HCT116 (cell line): ENCODE results near the gene TMEM14B. TPM values are rescaled to one million over a fixed set of nuclear protein-coding genes. Genes with fewer than 3 reads are reported as not detected.

Experiments used
- ATAC-seq: fragments of 200-7000 bp; cut with Tn5 transposase; 2 replicates; pipeline ENCODE4 v1.9.1; 2020; ENCODE audit warnings: mild to moderate bottlenecking, moderate library complexity
- BruUV-seq: library from RNA; stranded (reverse); fragments of 400-500 nt; replicated peaks from 2 replicates; lab custom pipeline; 2021; lab: Mats Ljungman, UMichigan
- CTCF ChIA-PET: fragments of 300-600 bp; sonication (Branson Sonifier 250); formaldehyde crosslinking; loops from one replicate; lab custom pipeline; 2021; ENCODE audit warnings: antibody characterized with exemption; lab: Charles Lee
- POLR2A ChIA-PET: fragments of 300-600, 350-600 bp; sonication (Branson Sonifier 250); formaldehyde crosslinking; loops from one replicate; lab custom pipeline; 2021; ENCODE audit warnings: antibody characterized with exemption; lab: Charles Lee
- RAD21 ChIA-PET, 2 experiments: fragments of 300-600 bp; sonication (Branson Sonifier 250); formaldehyde crosslinking; loops; one replicate each; lab custom pipeline; 2023; ENCODE audit warnings: low total read pairs in 2 of 2; ENCODE audit not compliant: uncharacterized antibody in 2 of 2, unreplicated experiment in 2 of 2, low non-redundant PET in 1 of 2; lab: Charles Lee
- DNase-seq: peaks from one replicate; pipeline ENCODE4 v3.0.0-alpha.2; 2010; ENCODE audit warnings: low read depth, low spot score
- H2AFZ ChIP-seq: fragments of 200-600 bp; shearing (Covaris generic), sonication (generic); 2 replicates; pipeline ENCODE4 v1.6.1; 2017; ENCODE audit warnings: low read depth, mixed run types, mixed read lengths, antibody characterized with exemption, low read length; ENCODE audit not compliant: poor library complexity, severe bottlenecking
- H3K27ac ChIP-seq: 2 replicates; pipeline ENCODE4 v1.5.1; 2012; ENCODE audit warnings: low read depth, low read length
- H3K27me3 ChIP-seq: fragments of 200-600 bp; sonication (generic); 2 replicates; pipeline ENCODE4 v1.6.1; 2016; ENCODE audit warnings: mixed run types, low read length, mixed read lengths; ENCODE audit not compliant: insufficient read depth
- H3K36me3 ChIP-seq, 2 experiments: fragments of 200-500 bp in 1 of 2; fragments of 200-600 bp in 1 of 2; sonication (Bioruptor generic) in 1 of 2; sonication (generic) in 1 of 2; 2 replicates each; pipeline versions ENCODE4 v1.5.1 to v1.6.1; 2014 to 2016; ENCODE audit warnings: low read length in 2 of 2, inconsistent platforms in 1 of 2, mixed read lengths in 1 of 2, mixed run types in 1 of 2; ENCODE audit not compliant: insufficient read depth in 2 of 2, control insufficient read depth in 1 of 2
- H3K4me1 ChIP-seq, 2 experiments: fragments of 200-600 bp in 1 of 2; sonication (generic) in 1 of 2; 2 replicates each; pipeline versions ENCODE4 v1.5.1 to v1.6.1; 2012 to 2017; ENCODE audit warnings: low read length in 2 of 2, inconsistent platforms in 1 of 2, mild to moderate bottlenecking in 1 of 2, mixed read lengths in 1 of 2, mixed run types in 1 of 2, moderate library complexity in 1 of 2; ENCODE audit not compliant: insufficient read depth in 2 of 2, control insufficient read depth in 1 of 2
- H3K4me2 ChIP-seq: fragments of 200-600 bp; sonication (generic); 2 replicates; pipeline ENCODE4 v1.6.1; 2017; ENCODE audit warnings: mixed run types, low read length, mixed read lengths
- H3K4me3 ChIP-seq, 2 experiments: fragments of 200-600 bp in 1 of 2; sonication (generic) in 1 of 2; replicated peaks in 1 of 2; 2 replicates each; pipeline ENCODE4 v1.5.1; 2011 to 2016; ENCODE audit warnings: low read length in 2 of 2, control low read depth in 1 of 2, low read depth in 1 of 2, mild to moderate bottlenecking in 1 of 2, mixed read lengths in 1 of 2, mixed run types in 1 of 2
- H3K79me2 ChIP-seq: fragments of 200-600 bp; sonication (generic); 2 replicates; pipeline ENCODE4 v1.6.1; 2017; ENCODE audit warnings: mild to moderate bottlenecking, mixed run types, low read length, moderate library complexity, mixed read lengths; ENCODE audit not compliant: insufficient read depth
- H3K9ac ChIP-seq: fragments of 200-600 bp; sonication (generic); 2 replicates; pipeline ENCODE4 v1.6.1; 2016; ENCODE audit warnings: low read length, mixed read lengths
- H3K9me2 ChIP-seq: fragments of 200-600 bp; sonication (generic), shearing (Covaris generic); 2 replicates; pipeline ENCODE4 v1.6.1; 2017; ENCODE audit warnings: mixed run types, mild to moderate bottlenecking, moderate library complexity; ENCODE audit not compliant: insufficient read depth
- H3K9me3 ChIP-seq, 2 experiments: fragments of 200-500 bp in 1 of 2; fragments of 200-600 bp in 1 of 2; sonication (Bioruptor generic) in 1 of 2; sonication (generic) in 1 of 2; 2 replicates each; pipeline ENCODE4 v1.6.1; 2014 to 2017; ENCODE audit warnings: low read length in 2 of 2, mixed read lengths in 2 of 2, inconsistent platforms in 1 of 2, low read depth in 1 of 2, mild to moderate bottlenecking in 1 of 2, mixed run types in 1 of 2, moderate library complexity in 1 of 2; ENCODE audit not compliant: control insufficient read depth in 1 of 2, insufficient read depth in 1 of 2
- H4K20me1 ChIP-seq: fragments of 200-600 bp; sonication (generic), shearing (Covaris generic); 2 replicates; pipeline ENCODE4 v1.6.1; 2017; ENCODE audit warnings: mixed run types, mild to moderate bottlenecking, moderate library complexity; ENCODE audit not compliant: insufficient read depth
- CBX3 ChIP-seq: IDR thresholded peaks from 2 replicates; pipeline ENCODE4 v1.6.1; 2012; ENCODE audit warnings: low read depth
- CEBPB ChIP-seq: IDR thresholded peaks from 2 replicates; pipeline ENCODE4 v1.6.1; 2012; ENCODE audit warnings: low read depth
- EZH2 ChIP-seq: fragments of 200-600 bp; sonication (generic); IDR thresholded peaks from 2 replicates; pipeline ENCODE4 v1.6.1; 2017; ENCODE audit warnings: antibody characterized with exemption, mixed run types
- RAD21 ChIP-seq: IDR thresholded peaks from 2 replicates; pipeline ENCODE4 v1.6.1; 2012; ENCODE audit warnings: low read depth, mild to moderate bottlenecking
- REST ChIP-seq: IDR thresholded peaks from 2 replicates; pipeline ENCODE4 v1.6.1; 2012; ENCODE audit warnings: low read depth
- SP1 ChIP-seq: IDR thresholded peaks from 2 replicates; pipeline ENCODE4 v1.6.1; 2012; ENCODE audit warnings: low read depth
- TCF7L2 ChIP-seq: IDR thresholded peaks from 2 replicates; pipeline ENCODE4 v1.7.0; 2011; ENCODE audit warnings: borderline replicate concordance, inconsistent platforms; ENCODE audit not compliant: insufficient read depth, insufficient read length; ENCODE audit errors: extremely low read depth
- YY1 ChIP-seq: IDR thresholded peaks from 2 replicates; pipeline ENCODE4 v1.6.1; 2011; ENCODE audit warnings: low read length, low read depth, moderate library complexity, mild to moderate bottlenecking; ENCODE audit not compliant: insufficient replicate concordance; ENCODE audit errors: extremely low read depth
- ZBTB33 ChIP-seq: IDR thresholded peaks from 2 replicates; pipeline ENCODE4 v1.6.1; 2011; ENCODE audit warnings: mild to moderate bottlenecking, low read length, moderate library complexity; ENCODE audit not compliant: insufficient replicate concordance; ENCODE audit errors: extremely low read depth
- ZFX ChIP-seq: fragments of 450-650 bp; IDR thresholded peaks from 2 replicates; pipeline ENCODE4 v1.6.1; 2017
- intact Hi-C: fragments of 100-400 bp; cut with micrococcal nuclease; formaldehyde crosslinking; loops from 2 replicates; pipeline ENCODE4 v1.10.0; 2022
- total RNA-seq: library from RNA; stranded (reverse); gene quantifications from one replicate; pipeline ENCODE4 v1.2.1, GENCODE V29; 2021; ENCODE audit not compliant: unreplicated experiment

Gene TMEM14B
- total RNA-seq, 1 experiment from 2014 or later, result 83.6 TPM

- no peak for TF ChIP-seq REST
These were observed 24.6 kb upstream of the TMEM14B start, which contains the start of gene TMEM14C (continued) for GRCh38 chr6:10722820-10723566.

- peak overlapping the region; percentile 71 for H3K27ac ChIP-seq
- no peaks in the 10 kb centered on the region for H4K20me1 ChIP-seq
- ATAC-seq (no peak), DNase-seq (no peak)
- H3K9me2 ChIP-seq, result no peaks in the 10 kb centered on the region
- RAD21 ChIA-PET, result no interaction called here
- CTCF ChIA-PET, result no interaction called here
- peak overlapping the region; percentile 78 to 85 for H3K4me3 ChIP-seq
- peaks cover 0 to 3% of the 10 kb centered on the region in 2 experiments; a peak in 2 of 4 replicates for H3K36me3 ChIP-seq
- no peaks in the 10 kb centered on the region for H3K27me3 ChIP-seq
- peaks cover 12 to 21% of the 10 kb centered on the region in 2 experiments; a peak in 3 of 4 replicates for H3K4me1 ChIP-seq
- BruUV-seq, result no TSS peak
- no peak overlapping the region for H2AFZ ChIP-seq
- TF ChIP-seq TCF7L2, result no peak
- TF ChIP-seq EZH2, result no peak
- no peak for TF ChIP-seq CEBPB
- no peak for TF ChIP-seq YY1
- no peak for TF ChIP-seq ZBTB33
- TF ChIP-seq RAD21, result no peak
- TF ChIP-seq ZFX, result no peak
- no peak for TF ChIP-seq CBX3
- TF ChIP-seq SP1, result no peak
- POLR2A ChIA-PET, result interaction anchor here (1.2 kb wide), 1 partner anchor 19 kb away, joined by 3 read pairs; no protein-coding TSS in a partner anchor
- intact Hi-C loops, result no loop called here
- peak overlapping the region; percentile 80 for H3K4me2 ChIP-seq
- peaks cover 12% of the 10 kb centered on the region for H3K79me2 ChIP-seq
- H3K9me3 ChIP-seq, result peaks cover 0 to 1% of the 10 kb centered on the region in 2 experiments; a peak in 1 of 4 replicates
- H3K9ac ChIP-seq, result peak overlapping the region; percentile 85
These were observed 24.1 kb upstream of the TMEM14B start for GRCh38 chr6:10723567-10723881.
